WTC11 (cell line): ENCODE measurements around the gene MYO5C. TPM values are rescaled to one million over a fixed set of nuclear protein-coding genes. Genes with fewer than 3 reads are reported as not detected.

Experiments
- ATAC-seq: fragments of 200-7000 bp; cut with Tn5 transposase; 2 replicates; pipeline ENCODE4 v1.10.0; 2021; ENCODE audit warnings: mild to moderate bottlenecking, moderate library complexity
- CTCF ChIA-PET: fragments of 300-600 bp; sonication (Branson Sonifier 250); formaldehyde crosslinking; loops from one replicate; lab custom pipeline; 2021; ENCODE audit warnings: antibody characterized with exemption; lab: Charles Lee
- POLR2A ChIA-PET: fragments of 350-600 bp; sonication (Branson Sonifier 250); formaldehyde crosslinking; loops from one replicate; lab custom pipeline; 2021; ENCODE audit warnings: antibody characterized with exemption; lab: Charles Lee
- DNase-seq: peaks from one replicate; pipeline ENCODE4 v3.0.0; 2021; ENCODE audit warnings: low spot score
- H3K27ac Mint-ChIP-seq: 2 replicates; pipeline ENCODE4 v1.8.0; 2021; ENCODE audit warnings: mixed read lengths
- H3K27me3 Mint-ChIP-seq: 2 replicates; pipeline ENCODE4 v1.8.0; 2021; ENCODE audit warnings: low read depth, mild to moderate bottlenecking, moderate library complexity, mixed read lengths
- H3K36me3 Mint-ChIP-seq: 2 replicates; pipeline ENCODE4 v1.8.0; 2021; ENCODE audit warnings: mixed read lengths
- H3K4me1 Mint-ChIP-seq: 2 replicates; pipeline ENCODE4 v1.8.0; 2022; ENCODE audit warnings: mixed read lengths
- H3K4me3 Mint-ChIP-seq: 2 replicates; pipeline ENCODE4 v1.8.0; 2021; ENCODE audit warnings: mild to moderate bottlenecking, moderate library complexity, mixed read lengths
- H3K9me3 Mint-ChIP-seq: 2 replicates; pipeline ENCODE4 v1.8.0; 2021; ENCODE audit warnings: mixed read lengths
- ELF4 ChIP-seq: sonication (generic); formaldehyde crosslinking; IDR thresholded peaks from 2 replicates; pipeline ENCODE4 v1.8.1; 2022; ENCODE audit warnings: low read depth, mild to moderate bottlenecking, moderate library complexity, missing genetic modification reagents
- FOXJ3 ChIP-seq: sonication (generic); formaldehyde crosslinking; IDR thresholded peaks from 2 replicates; pipeline ENCODE4 v1.9.0; 2021; ENCODE audit warnings: missing genetic modification reagents, mild to moderate bottlenecking, borderline replicate concordance
- FOXP1 ChIP-seq: sonication (generic); formaldehyde crosslinking; IDR thresholded peaks from 2 replicates; pipeline ENCODE4 v1.8.0; 2022; ENCODE audit warnings: missing genetic modification reagents, mild to moderate bottlenecking, moderate library complexity, borderline replicate concordance
- MXD4 ChIP-seq: fragments of 250-450 bp; sonication (Bioruptor Pico); IDR thresholded peaks from 2 replicates; pipeline ENCODE4 v1.8.0; 2021; ENCODE audit warnings: mild to moderate bottlenecking, moderate library complexity, borderline replicate concordance
- MYBL2 ChIP-seq: sonication (generic); formaldehyde crosslinking; IDR thresholded peaks from 2 replicates; pipeline ENCODE4 v1.8.1; 2023; ENCODE audit warnings: mild to moderate bottlenecking, moderate library complexity, missing genetic modification reagents
- NR1H2 ChIP-seq: sonication (generic); formaldehyde crosslinking; IDR thresholded peaks from 2 replicates; pipeline ENCODE4 v1.9.0; 2021; ENCODE audit warnings: mild to moderate bottlenecking, moderate library complexity, missing genetic modification reagents
- NR3C1 ChIP-seq: sonication (generic); formaldehyde crosslinking; conservative IDR thresholded peaks from 2 replicates; pipeline ENCODE4 v1.8.1; 2023; ENCODE audit warnings: low read depth, mild to moderate bottlenecking, missing genetic modification reagents
- PREB ChIP-seq: sonication (generic); formaldehyde crosslinking; IDR thresholded peaks from 2 replicates; pipeline ENCODE4 v1.8.1; 2022; ENCODE audit warnings: mild to moderate bottlenecking, missing genetic modification reagents, moderate library complexity, borderline replicate concordance
- RORB ChIP-seq: fragments of 250-450 bp; sonication (Bioruptor Pico); IDR thresholded peaks from 2 replicates; pipeline ENCODE4 v1.9.0; 2021; ENCODE audit warnings: mild to moderate bottlenecking
- SOX15 ChIP-seq: fragments of 250-450 bp; sonication (Bioruptor Pico); IDR thresholded peaks from 2 replicates; pipeline ENCODE4 v1.9.0; 2021; ENCODE audit warnings: mild to moderate bottlenecking
- TCF7 ChIP-seq: sonication (generic); formaldehyde crosslinking; IDR thresholded peaks from 2 replicates; pipeline ENCODE4 v1.8.0; 2022; ENCODE audit warnings: mild to moderate bottlenecking, low read depth, missing genetic modification reagents, moderate library complexity
- USF1 ChIP-seq: sonication (generic); formaldehyde crosslinking; IDR thresholded peaks from 2 replicates; pipeline ENCODE4 v1.8.0; 2022; ENCODE audit warnings: mild to moderate bottlenecking, missing genetic modification reagents
- ZMAT4 ChIP-seq: fragments of 250-450 bp; sonication (Bioruptor Pico); IDR thresholded peaks from 2 replicates; pipeline ENCODE4 v1.9.0; 2021; ENCODE audit warnings: mild to moderate bottlenecking
- ZNF671 ChIP-seq: fragments of 250-450 bp; sonication (Bioruptor Pico); IDR thresholded peaks from 2 replicates; pipeline ENCODE4 v1.8.0; 2021; ENCODE audit warnings: mild to moderate bottlenecking
- total RNA-seq: library from RNA; stranded (reverse); gene quantifications from 3 replicates; pipeline ENCODE4 v1.2.3, GENCODE V29; 2021
- TF ChIP-seq, protein P1 (sequence below): sonication (generic); formaldehyde crosslinking; IDR thresholded peaks from 2 replicates; pipeline ENCODE4 v1.8.0; 2022; ENCODE audit warnings: missing genetic modification reagents
- TF ChIP-seq, protein P2 (sequence below): sonication (generic); formaldehyde crosslinking; IDR thresholded peaks from 2 replicates; pipeline ENCODE4 v1.8.1; 2023; ENCODE audit warnings: mild to moderate bottlenecking, moderate library complexity, missing genetic modification reagents
- TF ChIP-seq, protein P3 (sequence below): sonication (generic); formaldehyde crosslinking; IDR thresholded peaks from 2 replicates; pipeline ENCODE4 v1.8.1; 2022; ENCODE audit warnings: low read depth, missing genetic modification reagents, borderline replicate concordance

Gene MYO5C
- total RNA-seq, 1 experiment from 2014 or later: 25.3 TPM

DNA sequence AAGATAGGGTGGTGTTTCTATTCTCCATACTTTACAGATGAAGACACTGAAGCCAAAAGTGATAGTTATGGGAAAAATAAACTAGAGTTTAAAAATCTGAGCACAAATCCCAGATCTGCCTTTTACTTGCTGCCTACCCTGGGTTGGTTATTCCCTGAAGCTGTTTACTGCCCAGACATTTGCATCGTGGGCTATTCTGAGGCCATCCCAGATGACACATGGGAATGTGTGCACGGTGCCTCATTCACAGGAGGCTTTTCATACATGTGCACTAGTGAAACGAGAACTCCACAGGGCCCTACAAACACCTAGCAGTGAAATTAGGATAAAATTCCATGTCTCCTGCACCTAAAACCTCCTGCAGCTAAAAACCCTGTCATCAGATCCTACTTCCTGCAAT is 17.5 kb downstream of the MYO5C start (continued):
- TF ChIP-seq, protein P1, sequence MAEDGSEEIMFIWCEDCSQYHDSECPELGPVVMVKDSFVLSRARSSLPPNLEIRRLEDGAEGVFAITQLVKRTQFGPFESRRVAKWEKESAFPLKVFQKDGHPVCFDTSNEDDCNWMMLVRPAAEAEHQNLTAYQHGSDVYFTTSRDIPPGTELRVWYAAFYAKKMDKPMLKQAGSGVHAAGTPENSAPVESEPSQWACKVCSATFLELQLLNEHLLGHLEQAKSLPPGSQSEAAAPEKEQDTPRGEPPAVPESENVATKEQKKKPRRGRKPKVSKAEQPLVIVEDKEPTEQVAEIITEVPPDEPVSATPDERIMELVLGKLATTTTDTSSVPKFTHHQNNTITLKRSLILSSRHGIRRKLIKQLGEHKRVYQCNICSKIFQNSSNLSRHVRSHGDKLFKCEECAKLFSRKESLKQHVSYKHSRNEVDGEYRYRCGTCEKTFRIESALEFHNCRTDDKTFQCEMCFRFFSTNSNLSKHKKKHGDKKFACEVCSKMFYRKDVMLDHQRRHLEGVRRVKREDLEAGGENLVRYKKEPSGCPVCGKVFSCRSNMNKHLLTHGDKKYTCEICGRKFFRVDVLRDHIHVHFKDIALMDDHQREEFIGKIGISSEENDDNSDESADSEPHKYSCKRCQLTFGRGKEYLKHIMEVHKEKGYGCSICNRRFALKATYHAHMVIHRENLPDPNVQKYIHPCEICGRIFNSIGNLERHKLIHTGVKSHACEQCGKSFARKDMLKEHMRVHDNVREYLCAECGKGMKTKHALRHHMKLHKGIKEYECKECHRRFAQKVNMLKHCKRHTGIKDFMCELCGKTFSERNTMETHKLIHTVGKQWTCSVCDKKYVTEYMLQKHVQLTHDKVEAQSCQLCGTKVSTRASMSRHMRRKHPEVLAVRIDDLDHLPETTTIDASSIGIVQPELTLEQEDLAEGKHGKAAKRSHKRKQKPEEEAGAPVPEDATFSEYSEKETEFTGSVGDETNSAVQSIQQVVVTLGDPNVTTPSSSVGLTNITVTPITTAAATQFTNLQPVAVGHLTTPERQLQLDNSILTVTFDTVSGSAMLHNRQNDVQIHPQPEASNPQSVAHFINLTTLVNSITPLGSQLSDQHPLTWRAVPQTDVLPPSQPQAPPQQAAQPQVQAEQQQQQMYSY: no peak
- TF ChIP-seq, protein P2, sequence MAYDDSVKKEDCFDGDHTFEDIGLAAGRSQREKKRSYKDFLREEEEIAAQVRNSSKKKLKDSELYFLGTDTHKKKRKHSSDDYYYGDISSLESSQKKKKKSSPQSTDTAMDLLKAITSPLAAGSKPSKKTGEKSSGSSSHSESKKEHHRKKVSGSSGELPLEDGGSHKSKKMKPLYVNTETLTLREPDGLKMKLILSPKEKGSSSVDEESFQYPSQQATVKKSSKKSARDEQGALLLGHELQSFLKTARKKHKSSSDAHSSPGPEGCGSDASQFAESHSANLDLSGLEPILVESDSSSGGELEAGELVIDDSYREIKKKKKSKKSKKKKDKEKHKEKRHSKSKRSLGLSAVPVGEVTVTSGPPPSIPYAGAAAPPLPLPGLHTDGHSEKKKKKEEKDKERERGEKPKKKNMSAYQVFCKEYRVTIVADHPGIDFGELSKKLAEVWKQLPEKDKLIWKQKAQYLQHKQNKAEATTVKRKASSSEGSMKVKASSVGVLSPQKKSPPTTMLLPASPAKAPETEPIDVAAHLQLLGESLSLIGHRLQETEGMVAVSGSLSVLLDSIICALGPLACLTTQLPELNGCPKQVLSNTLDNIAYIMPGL: no peak
- TF ChIP-seq NR3C1 (no peak), USF1 (CRISPR knock-in tag) (no peak), ELF4 (CRISPR knock-in tag) (no peak), FOXJ3 (CRISPR knock-in tag) (no peak), MXD4 (CRISPR knock-in tag) (no peak), ZNF671 (CRISPR knock-in tag) (no peak)

GRCh38 chr15:52277575-52277974 is 18.0 kb downstream of the MYO5C start:
- no peaks in the 10 kb centered on the region for H3K27me3 Mint-ChIP-seq
- CTCF ChIA-PET: interaction anchor here (0.6 to 2.3 kb wide), 5 partner anchors 16 to 60 kb away, joined by 3 to 6 read pairs (median 5); no protein-coding TSS in a partner anchor
- no peak overlapping the region for H3K27ac Mint-ChIP-seq
- peaks cover 64% of the 10 kb centered on the region for H3K36me3 Mint-ChIP-seq
- no peak overlapping the region for H3K4me3 Mint-ChIP-seq
- no peaks in the 10 kb centered on the region for H3K9me3 Mint-ChIP-seq
- no peak for DNase-seq
- POLR2A ChIA-PET: no interaction called here
- no peak for TF ChIP-seq ZMAT4 (CRISPR knock-in tag)
- no peak for TF ChIP-seq TCF7
- TF ChIP-seq, all 79 proteins: peak for 0
- H3K4me1 Mint-ChIP-seq: 0 out of 2 replicates have a peak, but pooled peaks cover 4% of the 10 kb centered on the region
- ATAC-seq: no peak

DNA sequence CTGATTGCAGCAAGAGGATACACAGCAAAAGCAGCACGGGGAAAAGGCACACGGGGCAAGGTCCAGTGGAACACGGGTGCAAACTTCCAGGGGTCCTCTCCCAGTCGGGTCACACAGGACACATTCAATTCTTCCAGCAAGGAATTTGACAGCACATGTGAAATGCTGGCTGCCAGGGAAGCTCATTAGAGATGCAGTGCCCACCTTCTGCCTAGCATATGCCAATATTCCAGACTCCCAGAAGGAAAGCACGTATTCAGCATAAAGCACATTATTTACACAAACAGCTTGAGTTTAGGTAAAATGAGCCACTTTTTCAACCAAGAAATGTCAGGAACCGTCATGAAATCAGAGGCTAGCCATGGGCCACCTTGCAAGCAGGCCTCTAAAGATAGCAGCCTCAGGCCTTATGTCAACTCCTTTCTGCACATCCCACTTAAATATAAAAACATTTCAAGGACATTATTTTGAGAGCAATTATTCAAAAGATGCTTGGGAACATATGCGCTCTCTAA is 19.3 kb downstream of the MYO5C start:
- POLR2A ChIA-PET: no interaction called here
- Mint-ChIP-seq H3K36me3 (peaks cover 74% of the 10 kb centered on the region), H3K27ac (no peak overlapping the region), H3K27me3 (no peaks in the 10 kb centered on the region), H3K4me1 (0 out of 2 replicates have a peak, but pooled peaks cover 4% of the 10 kb centered on the region), H3K4me3 (no peak overlapping the region), H3K9me3 (no peaks in the 10 kb centered on the region)
- DNase-seq (no peak), ATAC-seq (no peak)
- CTCF ChIA-PET: no interaction called here
- TF ChIP-seq, protein P3, sequence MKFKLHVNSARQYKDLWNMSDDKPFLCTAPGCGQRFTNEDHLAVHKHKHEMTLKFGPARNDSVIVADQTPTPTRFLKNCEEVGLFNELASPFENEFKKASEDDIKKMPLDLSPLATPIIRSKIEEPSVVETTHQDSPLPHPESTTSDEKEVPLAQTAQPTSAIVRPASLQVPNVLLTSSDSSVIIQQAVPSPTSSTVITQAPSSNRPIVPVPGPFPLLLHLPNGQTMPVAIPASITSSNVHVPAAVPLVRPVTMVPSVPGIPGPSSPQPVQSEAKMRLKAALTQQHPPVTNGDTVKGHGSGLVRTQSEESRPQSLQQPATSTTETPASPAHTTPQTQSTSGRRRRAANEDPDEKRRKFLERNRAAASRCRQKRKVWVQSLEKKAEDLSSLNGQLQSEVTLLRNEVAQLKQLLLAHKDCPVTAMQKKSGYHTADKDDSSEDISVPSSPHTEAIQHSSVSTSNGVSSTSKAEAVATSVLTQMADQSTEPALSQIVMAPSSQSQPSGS (CRISPR knock-in tag): no peak
- TF ChIP-seq MYBL2: no peak
- no peak for TF ChIP-seq FOXP1 (CRISPR knock-in tag)
- TF ChIP-seq SOX15 (CRISPR knock-in tag): no peak
- no peak for TF ChIP-seq PREB (CRISPR knock-in tag)
- no peak for TF ChIP-seq RORB (CRISPR knock-in tag)
- TF ChIP-seq NR1H2 (CRISPR knock-in tag): no peak
